GF-D8 (cell line): ENCODE measurements around the gene MBD3.
"Not testable (repeated sequence)": the region's sequence is repeated elsewhere in the genome, so short reads cannot be mapped to it uniquely, and the experiment has no call there.

Source experiments
- DNase-seq: peaks from one replicate; lab custom pipeline; 2025; lab: John Stamatoyannopoulos, UW

The MBD3 gene

GRCh38 chr19:1592755-1593500, at the start of gene MBD3:
Gene MBD3 (minus strand): TSS chr19:1592865. CDS start chr19:1592631, 234 bp downstream.
- DNase-seq, result peak; percentile 80

GRCh38 chr19:1640893-1641448, 48.3 kb upstream of the MBD3 start:
- not testable (repeated sequence) for DNase-seq

GRCh38 chr19:1636325-1637236, 43.9 kb upstream of the MBD3 start:
- DNase-seq, result no peak

- no peak for DNase-seq
Measured at GRCh38 chr19:1634938-1635243, 42.2 kb upstream of the MBD3 start.

- no peak for DNase-seq
Measured at GRCh38 chr19:1634242-1634937, 41.7 kb upstream of the MBD3 start.

GRCh38 chr19:1633269-1633826, 40.7 kb upstream of the MBD3 start:
- no peak for DNase-seq

- no peak for DNase-seq
Measured at GRCh38 chr19:1632462-1633268, 40.0 kb upstream of the MBD3 start.

GRCh38 chr19:1631557-1632100, 39.0 kb upstream of the MBD3 start:
- DNase-seq, result no peak

GRCh38 chr19:1630811-1631210, 38.1 kb upstream of the MBD3 start:
- no peak for DNase-seq

- DNase-seq, result no peak
Measured at GRCh38 chr19:1630012-1630411, 37.3 kb upstream of the MBD3 start.

- DNase-seq, result no peak
Measured at GRCh38 chr19:1629256-1629808, 36.7 kb upstream of the MBD3 start.

GRCh38 chr19:1627194-1627593, 34.5 kb upstream of the MBD3 start:
- DNase-seq, result no peak

- no peak for DNase-seq
Measured at GRCh38 chr19:1626417-1627010, 33.8 kb upstream of the MBD3 start.

GRCh38 chr19:1624458-1624857, 31.8 kb upstream of the MBD3 start:
- DNase-seq, result no peak

- no peak for DNase-seq
Measured at GRCh38 chr19:1622541-1622940, 29.9 kb upstream of the MBD3 start.

GRCh38 chr19:1622007-1622406, 29.3 kb upstream of the MBD3 start:
- DNase-seq, result no peak

GRCh38 chr19:1621574-1621973, 28.9 kb upstream of the MBD3 start:
- DNase-seq, result no peak

GRCh38 chr19:1621021-1621420, 28.4 kb upstream of the MBD3 start:
- DNase-seq, result no peak

- no peak for DNase-seq
Measured at GRCh38 chr19:1620502-1620901, 27.8 kb upstream of the MBD3 start.

GRCh38 chr19:1619703-1620102, 27.0 kb upstream of the MBD3 start:
- no peak for DNase-seq
